Hepatocyte (in vitro differentiated cells): ENCODE data around the gene ISL1. TPM values are rescaled to one million over a fixed set of nuclear protein-coding genes. Genes with fewer than 3 reads are reported as not detected.

Source experiments
- DNase-seq: peaks from one replicate; pipeline ENCODE4 v3.0.0-alpha.2; 2016; ENCODE audit warnings: low spot score
- H2AFZ ChIP-seq: fragments of 200-600 bp; sonication (generic); 2 replicates; pipeline ENCODE4 v1.6.0; 2016; ENCODE audit warnings: antibody characterized with exemption, mild to moderate bottlenecking
- H3K27ac ChIP-seq: fragments of 200-600 bp; sonication (generic); 2 replicates; pipeline ENCODE4 v1.5.1; 2016; ENCODE audit warnings: mild to moderate bottlenecking
- H3K27me3 ChIP-seq: fragments of 200-600 bp; sonication (generic); 2 replicates; pipeline ENCODE4 v1.6.1; 2016
- H3K36me3 ChIP-seq: fragments of 200-600 bp; sonication (generic); replicated peaks from 2 replicates; pipeline ENCODE4 v1.5.1; 2016; ENCODE audit warnings: low read depth; ENCODE audit not compliant: insufficient read depth
- H3K4me1 ChIP-seq: fragments of 200-600 bp; sonication (generic); 2 replicates; pipeline ENCODE4 v1.5.1; 2016; ENCODE audit warnings: mild to moderate bottlenecking, moderate library complexity; ENCODE audit not compliant: insufficient read depth
- H3K4me2 ChIP-seq: fragments of 200-600 bp; sonication (generic); 2 replicates; pipeline ENCODE4 v1.6.0; 2016
- H3K4me3 ChIP-seq: fragments of 200-600 bp; sonication (generic); 2 replicates; pipeline ENCODE4 v1.5.1; 2016; ENCODE audit warnings: mild to moderate bottlenecking
- H3K79me2 ChIP-seq: fragments of 200-600 bp; sonication (generic); 2 replicates; pipeline ENCODE4 v1.6.0; 2017; ENCODE audit warnings: mild to moderate bottlenecking
- H3K9me2 ChIP-seq: fragments of 200-600 bp; sonication (generic); replicated peaks from 2 replicates; pipeline ENCODE4 v1.6.0; 2017; ENCODE audit warnings: mild to moderate bottlenecking; ENCODE audit not compliant: insufficient read depth
- H3K9me3 ChIP-seq: fragments of 200-600 bp; sonication (generic); 2 replicates; pipeline ENCODE4 v1.5.1; 2016; ENCODE audit warnings: low read depth, mild to moderate bottlenecking
- H4K20me1 ChIP-seq: fragments of 200-600 bp; sonication (generic); 2 replicates; pipeline ENCODE4 v1.6.0; 2016; ENCODE audit warnings: mild to moderate bottlenecking; ENCODE audit not compliant: insufficient read depth, poor library complexity, severe bottlenecking
- CTCF ChIP-seq: fragments of 200-600 bp; sonication (generic); IDR thresholded peaks from 2 replicates; pipeline ENCODE4 v1.5.1; 2016; ENCODE audit warnings: antibody characterized with exemption, mild to moderate bottlenecking; ENCODE audit not compliant: poor library complexity
- EZH2 ChIP-seq: fragments of 200-600 bp; sonication (generic); IDR thresholded peaks from 2 replicates; pipeline ENCODE4 v1.6.1; 2016; ENCODE audit warnings: antibody characterized with exemption, mild to moderate bottlenecking, borderline replicate concordance
- EZH2phosphoT487 ChIP-seq: fragments of 200-600 bp; sonication (generic); IDR thresholded peaks from one replicate; pipeline ENCODE4 v1.6.1; 2018; ENCODE audit warnings: antibody characterized with exemption, mild to moderate bottlenecking, low read depth, moderate library complexity; ENCODE audit not compliant: unreplicated experiment, severe bottlenecking
- WGBS: methylation state at CpG from one replicate; pipeline ENCODE4 v1.1.6; 2016; ENCODE audit warnings: low lambda C conversion rate; ENCODE audit errors: missing lambda C conversion rate; 5-methylcytosine and 5-hydroxymethylcytosine counted together
- polyA plus RNA-seq: library from polyadenylated mRNA; unstranded; fragments of >200 nt; fragmentation: Nextera tagmentation; extraction: Ambion mirVana; gene quantifications from 2 replicates; pipeline ENCODE4 v1.2.1, GENCODE V29; 2016
- total RNA-seq: library from RNA; depleted of rRNA; stranded (reverse); fragments of >200 nt; gene quantifications from 2 replicates; pipeline ENCODE4 v1.2.3, GENCODE V29; 2014

ISL1 gene
- total and polyA plus RNA-seq, 2 experiments from 2014 or later = 22.0 to 29.1 TPM

- Histone ChIP-seq H3K9me3 (no peaks in the 10 kb centered on the region), H2AFZ (peak overlapping the region; percentile 49), H3K4me3 (peak overlapping the region; percentile 46), H4K20me1 (no peaks in the 10 kb centered on the region), H3K36me3 (no peaks in the 10 kb centered on the region), H3K27ac (peak overlapping the region; percentile 92), H3K9me2 (no peaks in the 10 kb centered on the region), H3K4me2 (peak overlapping the region; percentile 91), H3K79me2 (peaks cover 87% of the 10 kb centered on the region), H3K27me3 (peaks cover 67% of the 10 kb centered on the region), H3K4me1 (peaks cover 3% of the 10 kb centered on the region)
- 4% methylated on average over 4 of the region's 4 CpGs for WGBS
- TF ChIP-seq CTCF = no peak
- no peak for TF ChIP-seq EZH2phosphoT487
- TF ChIP-seq EZH2 = no peak
- no peak for DNase-seq
Measured at GRCh38 chr5:51379331-51379700, 3.9 kb upstream of the ISL1 start.

- Histone ChIP-seq H3K4me3 (peak overlapping the region; percentile 46), H4K20me1 (peaks cover 5% of the 10 kb centered on the region), H3K4me1 (no peaks in the 10 kb centered on the region), H3K27me3 (peaks cover 81% of the 10 kb centered on the region), H3K36me3 (no peaks in the 10 kb centered on the region), H3K27ac (peak overlapping the region; percentile 92), H3K9me2 (no peaks in the 10 kb centered on the region), H3K4me2 (peak overlapping the region; percentile 91), H2AFZ (no peak overlapping the region), H3K79me2 (peaks cover 92% of the 10 kb centered on the region), H3K9me3 (no peaks in the 10 kb centered on the region)
- no peak for TF ChIP-seq EZH2phosphoT487
- TF ChIP-seq EZH2 = no peak
- peak; percentile 72 for TF ChIP-seq CTCF
- 5% methylated on average over 7 of the region's 7 CpGs for WGBS
- DNase-seq = peak; percentile 71
Measured at GRCh38 chr5:51380603-51381207, 2.5 kb upstream of the ISL1 start.

- Histone ChIP-seq H3K4me2 (peak overlapping the region; percentile 91), H3K9me3 (no peaks in the 10 kb centered on the region), H3K4me3 (peak overlapping the region; percentile 56), H3K79me2 (peaks cover 91% of the 10 kb centered on the region), H3K4me1 (no peaks in the 10 kb centered on the region), H3K27me3 (peaks cover 84% of the 10 kb centered on the region), H3K27ac (peak overlapping the region; percentile 91), H3K36me3 (no peaks in the 10 kb centered on the region), H4K20me1 (peaks cover 5% of the 10 kb centered on the region), H2AFZ (no peak overlapping the region), H3K9me2 (no peaks in the 10 kb centered on the region)
- TF ChIP-seq EZH2 = no peak
- TF ChIP-seq EZH2phosphoT487 = peak; percentile 74
- no peak for DNase-seq
- WGBS = 2% methylated on average over 19 of the region's 19 CpGs
Measured at GRCh38 chr5:51381761-51382474, 1.3 kb upstream of the ISL1 start.

GRCh38 chr5:51382521-51383130 lies 622 bp upstream of the ISL1 start:
- Histone ChIP-seq H3K36me3 (no peaks in the 10 kb centered on the region), H3K27ac (peak overlapping the region; percentile 91), H4K20me1 (peaks cover 5% of the 10 kb centered on the region), H2AFZ (no peak overlapping the region), H3K4me2 (peak overlapping the region; percentile 91), H3K9me2 (no peaks in the 10 kb centered on the region), H3K79me2 (peaks cover 91% of the 10 kb centered on the region), H3K4me1 (no peaks in the 10 kb centered on the region), H3K9me3 (no peaks in the 10 kb centered on the region), H3K4me3 (peak overlapping the region; percentile 56), H3K27me3 (peaks cover 84% of the 10 kb centered on the region)
- TF ChIP-seq CTCF = no peak
- TF ChIP-seq EZH2phosphoT487 = no peak
- no peak for TF ChIP-seq EZH2
- 1% methylated on average over 45 of the region's 45 CpGs for WGBS
- DNase-seq = peak; percentile 34
